Transverse colon (tissue), 3 donors: ENCODE results near the gene SFXN4.

Experiments
- EP300 ChIP-seq: sonication (generic); formaldehyde crosslinking; IDR thresholded peaks from one replicate; pipeline ENCODE4 v1.6.1; 2017; ENCODE audit warnings: antibody characterized with exemption, low read depth
- POLR2A ChIP-seq: fragments of 450-650 bp; IDR thresholded peaks from one replicate; pipeline ENCODE4 v1.6.1; 2016; ENCODE audit warnings: antibody characterized with exemption, mild to moderate bottlenecking, moderate library complexity
- TF ChIP-seq, protein P1 (sequence below), 5 experiments: fragments of 200-600 bp in 3 of 5; fragments of 450-650 bp in 2 of 5; sonication (generic) in 3 of 5; IDR thresholded peaks; 1 replicate in 2 of 5; 2 replicates in 3 of 5; pipeline ENCODE4 v1.5.1; 2016 to 2017; ENCODE audit warnings: antibody characterized with exemption in 5 of 5, inconsistent platforms in 3 of 5, mild to moderate bottlenecking in 2 of 5, moderate library complexity in 1 of 5

DNA sequence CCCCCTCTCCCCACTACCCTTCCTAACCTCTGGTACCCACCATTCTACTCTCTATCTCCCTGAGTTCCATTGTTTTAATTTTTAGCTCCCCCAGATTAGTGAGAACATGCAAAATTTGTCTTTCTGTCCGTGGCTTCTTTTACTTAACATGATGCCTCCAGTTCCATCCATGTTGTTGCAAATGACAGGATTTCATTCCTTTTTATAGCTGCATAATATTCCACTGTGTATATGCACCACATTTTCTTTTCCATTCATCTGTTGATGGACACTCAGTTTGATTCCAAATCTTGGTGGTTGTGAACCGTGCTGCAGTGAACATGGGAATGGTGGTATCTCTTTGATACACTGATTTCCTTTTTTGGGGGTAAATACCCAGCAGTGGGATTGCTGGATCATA lies 39.6 kb downstream of the SFXN4 start:
- TF ChIP-seq POLR2A (no peak), EP300 (no peak)
- TF ChIP-seq, protein P1, sequence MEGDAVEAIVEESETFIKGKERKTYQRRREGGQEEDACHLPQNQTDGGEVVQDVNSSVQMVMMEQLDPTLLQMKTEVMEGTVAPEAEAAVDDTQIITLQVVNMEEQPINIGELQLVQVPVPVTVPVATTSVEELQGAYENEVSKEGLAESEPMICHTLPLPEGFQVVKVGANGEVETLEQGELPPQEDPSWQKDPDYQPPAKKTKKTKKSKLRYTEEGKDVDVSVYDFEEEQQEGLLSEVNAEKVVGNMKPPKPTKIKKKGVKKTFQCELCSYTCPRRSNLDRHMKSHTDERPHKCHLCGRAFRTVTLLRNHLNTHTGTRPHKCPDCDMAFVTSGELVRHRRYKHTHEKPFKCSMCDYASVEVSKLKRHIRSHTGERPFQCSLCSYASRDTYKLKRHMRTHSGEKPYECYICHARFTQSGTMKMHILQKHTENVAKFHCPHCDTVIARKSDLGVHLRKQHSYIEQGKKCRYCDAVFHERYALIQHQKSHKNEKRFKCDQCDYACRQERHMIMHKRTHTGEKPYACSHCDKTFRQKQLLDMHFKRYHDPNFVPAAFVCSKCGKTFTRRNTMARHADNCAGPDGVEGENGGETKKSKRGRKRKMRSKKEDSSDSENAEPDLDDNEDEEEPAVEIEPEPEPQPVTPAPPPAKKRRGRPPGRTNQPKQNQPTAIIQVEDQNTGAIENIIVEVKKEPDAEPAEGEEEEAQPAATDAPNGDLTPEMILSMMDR (IDR thresholded peaks at IDR 0.05): no peak
